HepG2 (cell line): Measurements from ENCODE around the gene PMIS2. TPM values are rescaled to one million over a fixed set of nuclear protein-coding genes. Genes with fewer than 3 reads are reported as not detected.

Experiments
- ATAC-seq: fragments of 200-7000 bp; cut with Tn5 transposase; 3 replicates; pipeline ENCODE4 v1.9.1; 2020; ENCODE audit warnings: mild to moderate bottlenecking, moderate library complexity
- BruUV-seq: library from RNA; stranded (reverse); fragments of 400-500 nt; replicated peaks from 2 replicates; lab custom pipeline; 2021; lab: Mats Ljungman, UMichigan
- CTCF ChIA-PET: fragments of 300-600 bp; formaldehyde crosslinking; extraction: SDS; loops from one replicate; lab custom pipeline; 2021; ENCODE audit warnings: low total read pairs, inconsistent platforms, low intra/inter-chr PET ratio; lab: Yijun Ruan, JAX
- POLR2A ChIA-PET: fragments of 350-600 bp; sonication (Branson Sonifier 250); formaldehyde crosslinking; loops from one replicate; lab custom pipeline; 2020; ENCODE audit warnings: antibody characterized with exemption, inconsistent platforms; lab: Yijun Ruan, JAX
- DNase-seq: peaks from one replicate; pipeline ENCODE4 v3.0.0-alpha.2; 2015; ENCODE audit warnings: low spot score
- FAIRE-seq: peaks from 3 replicates; lab custom pipeline; 2011; peaks lifted over from hg19 to GRCh38; lab: Jason Lieb, UNC
- H2AFZ ChIP-seq: one replicate; pipeline ENCODE4 v1.6.1; 2011; ENCODE audit warnings: low read length, inconsistent platforms
- H3K27ac ChIP-seq: fragments of 300-600 bp; 3 replicates; pipeline ENCODE4 v1.8.0; 2011; ENCODE audit warnings: mixed run types, mild to moderate bottlenecking, mixed read lengths, low read length, inconsistent platforms; ENCODE audit not compliant: insufficient read depth; ENCODE audit errors: extremely low read length
- H3K27me3 ChIP-seq, 2 experiments: fragments of 200-600 bp in 1 of 2; 2 replicates in 1 of 2; 3 replicates in 1 of 2; pipeline versions ENCODE4 v1.6.0 to v1.8.0; 2011; ENCODE audit warnings: low read length in 2 of 2, mild to moderate bottlenecking in 2 of 2, moderate library complexity in 2 of 2, inconsistent platforms in 1 of 2; ENCODE audit not compliant: insufficient read depth in 2 of 2, control insufficient read depth in 1 of 2
- H3K36me3 ChIP-seq, 2 experiments: fragments of 200-600 bp in 1 of 2; replicated peaks in 1 of 2; 2 replicates in 1 of 2; 3 replicates in 1 of 2; pipeline versions ENCODE4 v1.5.1 to v1.8.0; 2011; ENCODE audit warnings: low read length in 2 of 2, inconsistent platforms in 1 of 2; ENCODE audit not compliant: insufficient read depth in 2 of 2, control insufficient read depth in 1 of 2
- H3K4me1 ChIP-seq: 2 replicates; pipeline ENCODE4 v1.5.1; 2012; ENCODE audit warnings: low read length, inconsistent platforms; ENCODE audit not compliant: insufficient read depth
- H3K4me2 ChIP-seq: 2 replicates; pipeline ENCODE4 v1.6.0; 2011; ENCODE audit warnings: low read depth, low read length, inconsistent platforms
- H3K4me3 ChIP-seq, 3 experiments: fragments of 200-600 bp in 1 of 3; sonication (generic), shearing (Covaris generic) in 1 of 3; replicated peaks in 1 of 3; 2 replicates each; pipeline ENCODE4 v1.5.1; 2011 to 2016; ENCODE audit warnings: low read length in 3 of 3, inconsistent platforms in 2 of 3, low read depth in 2 of 3, mild to moderate bottlenecking in 2 of 3, control low read depth in 1 of 3, mixed read lengths in 1 of 3; ENCODE audit not compliant: insufficient read depth in 1 of 3
- H3K79me2 ChIP-seq: one replicate; pipeline ENCODE4 v1.6.1; 2011; ENCODE audit warnings: low read length, inconsistent platforms; ENCODE audit not compliant: insufficient read depth
- H3K9ac ChIP-seq: 2 replicates; pipeline ENCODE4 v1.6.0; 2011; ENCODE audit warnings: mild to moderate bottlenecking, low read depth, low read length, inconsistent platforms; ENCODE audit not compliant: insufficient read depth
- H3K9me3 ChIP-seq: 2 replicates; pipeline ENCODE4 v1.5.1; 2012; ENCODE audit warnings: mild to moderate bottlenecking, low read length
- H4K20me1 ChIP-seq: 2 replicates; pipeline ENCODE4 v1.6.0; 2011; ENCODE audit warnings: inconsistent platforms, mild to moderate bottlenecking, low read length, moderate library complexity; ENCODE audit not compliant: insufficient read depth
- GMEB1 ChIP-seq: sonication (generic); formaldehyde crosslinking; IDR thresholded peaks from 2 replicates; pipeline ENCODE4 v1.5.1; 2020; ENCODE audit warnings: missing genetic modification reagents, mild to moderate bottlenecking, borderline replicate concordance
- HDAC1 ChIP-seq: sonication (generic); formaldehyde crosslinking; IDR thresholded peaks from 2 replicates; pipeline ENCODE4 v1.5.1; 2020; ENCODE audit warnings: mild to moderate bottlenecking, missing genetic modification reagents
- NR2F6 ChIP-seq, 2 experiments: IDR thresholded peaks; 2 replicates each; pipeline ENCODE4 v1.6.1; 2016; ENCODE audit warnings: antibody characterized with exemption in 1 of 2, mild to moderate bottlenecking in 1 of 2
- SNAPC4 ChIP-seq: sonication (generic); formaldehyde crosslinking; IDR thresholded peaks from 2 replicates; pipeline ENCODE4 v1.4.0; 2020; ENCODE audit warnings: mild to moderate bottlenecking, missing genetic modification reagents
- ZNF180 ChIP-seq: sonication (generic); formaldehyde crosslinking; IDR thresholded peaks from 2 replicates; pipeline ENCODE4 v1.4.0; 2020; ENCODE audit warnings: low read depth, missing genetic modification reagents, borderline replicate concordance
- ZNF263 ChIP-seq: sonication (generic); formaldehyde crosslinking; IDR thresholded peaks from 2 replicates; pipeline ENCODE4 v1.4.0; 2020; ENCODE audit warnings: missing genetic modification reagents
- ZNF329 ChIP-seq: sonication (generic); formaldehyde crosslinking; IDR thresholded peaks from 2 replicates; pipeline ENCODE4 v1.9.0; 2021; ENCODE audit warnings: low read depth, mild to moderate bottlenecking, missing genetic modification reagents
- ZNF33A ChIP-seq: sonication (generic); formaldehyde crosslinking; IDR thresholded peaks from 2 replicates; pipeline ENCODE4 v1.5.1; 2020; ENCODE audit warnings: missing genetic modification reagents, mild to moderate bottlenecking, moderate library complexity, borderline replicate concordance
- ZNF382 ChIP-seq: sonication (generic); formaldehyde crosslinking; IDR thresholded peaks from 2 replicates; pipeline ENCODE4 v1.5.0; 2020; ENCODE audit warnings: missing genetic modification reagents, mild to moderate bottlenecking, borderline replicate concordance
- ZNF652 ChIP-seq: IDR thresholded peaks from 2 replicates; pipeline ENCODE4 v1.6.1; 2016; ENCODE audit warnings: low read depth, borderline replicate concordance
- WGBS: methylation state at CpG from one replicate; pipeline ENCODE4 v1.1.6; 2017; ENCODE audit warnings: low lambda C conversion rate; 5-methylcytosine and 5-hydroxymethylcytosine counted together
- in situ Hi-C: cut with HindIII; loops from 2 replicates; pipeline ENCODE4 v1.10.0; 2017; ENCODE audit warnings: low pct_unique_long_range_greater_than_20kb; ENCODE audit not compliant: extremely low pct_ligation_motif_present
- intact Hi-C: fragments of 100-400 bp; cut with micrococcal nuclease; formaldehyde crosslinking; loops from one replicate; pipeline ENCODE4 v1.10.0; 2022; ENCODE audit not compliant: unreplicated experiment
- polyA plus RNA-seq, 8 experiments: library from polyadenylated mRNA; depleted of rRNA in 3 of 8; stranded (reverse) in 7 of 8; unstranded in 1 of 8; fragments of >200 nt; fragmentation: Illumina TruSeq in 4 of 8; extraction: Trizol in 4 of 8; gene quantifications; 2 replicates each; pipeline versions ENCODE4 v1.2.1 to v1.2.3, GENCODE V29; 2011 to 2016; ENCODE audit warnings: low read depth in 4 of 8, missing spikeins in 1 of 8, mixed read lengths in 1 of 8; ENCODE audit not compliant: insufficient read depth in 1 of 8
- total RNA-seq, 5 experiments: library from RNA; depleted of rRNA; stranded (reverse); fragments of >200 nt; fragmentation: Illumina TruSeq; extraction: Trizol; gene quantifications; 2 replicates each; pipeline ENCODE4 v1.2.3, GENCODE V29; 2016; ENCODE audit warnings: low read depth in 1 of 5

PMIS2 gene
- total and polyA plus RNA-seq, 2 of the 13 experiments (the other 11 are each of a cell fraction or from before 2014, with no cell fraction given) = not detected

GRCh38 chr19:35619290-35619923, 33.4 kb downstream of the PMIS2 start:
- FAIRE-seq (no peak), DNase-seq (no peak)
- H3K27me3 ChIP-seq = no peaks in the 10 kb centered on the region; a peak in 1 of 5 replicates
- H3K4me1 ChIP-seq = peaks cover 15% of the 10 kb centered on the region
- no TSS peak for BruUV-seq
- H3K79me2 ChIP-seq = no peaks in the 10 kb centered on the region
- intact Hi-C loops (loop anchor here (10.0 kb wide), 1 partner anchor 65 kb away; no protein-coding TSS in a partner anchor), in situ Hi-C loops (no loop called here)
- H3K9ac ChIP-seq = no peak overlapping the region
- POLR2A ChIA-PET = no interaction called here
- no peak overlapping the region for H3K4me3 ChIP-seq
- 100% methylated on average over 7 of the region's 12 CpGs for WGBS
- no peak for TF ChIP-seq ZNF180 (CRISPR knock-in tag)
- TF ChIP-seq GMEB1 (CRISPR knock-in tag) = no peak
- no peak for TF ChIP-seq HDAC1
- no peak for TF ChIP-seq ZNF329 (CRISPR knock-in tag)
- no peak for TF ChIP-seq ZNF263
- no peak for TF ChIP-seq SNAPC4
- no peak for TF ChIP-seq ZNF652 (CRISPR knock-in tag)
- no peak for TF ChIP-seq ZNF382 (CRISPR knock-in tag)
- TF ChIP-seq ZNF33A (CRISPR knock-in tag) = no peak
- TF ChIP-seq NR2F6 (IDR thresholded peaks at IDR 0.05) = no peak
- TF ChIP-seq NR2F6 (CRISPR knock-in tag; IDR thresholded peaks at IDR 0.05) = no peak
- TF ChIP-seq, all 625 proteins: peak for 0
- H3K4me2 ChIP-seq = no peak overlapping the region
- no peak overlapping the region for H2AFZ ChIP-seq
- no peak for ATAC-seq
- CTCF ChIA-PET = no interaction called here
- peaks cover 5 to 17% of the 10 kb centered on the region in 2 experiments; a peak in 4 of 5 replicates for H3K36me3 ChIP-seq
- no peaks in the 10 kb centered on the region for H3K9me3 ChIP-seq
- H4K20me1 ChIP-seq = no peaks in the 10 kb centered on the region
- no peak overlapping the region for H3K27ac ChIP-seq
